ENCODE data around the gene CCDC92B. TPM values are rescaled to one million over a fixed set of nuclear protein-coding genes. Genes with fewer than 3 reads are reported as not detected.

The CCDC92B gene
- total RNA-seq: not detected
- total RNA-seq (2013): not detected

DNA sequence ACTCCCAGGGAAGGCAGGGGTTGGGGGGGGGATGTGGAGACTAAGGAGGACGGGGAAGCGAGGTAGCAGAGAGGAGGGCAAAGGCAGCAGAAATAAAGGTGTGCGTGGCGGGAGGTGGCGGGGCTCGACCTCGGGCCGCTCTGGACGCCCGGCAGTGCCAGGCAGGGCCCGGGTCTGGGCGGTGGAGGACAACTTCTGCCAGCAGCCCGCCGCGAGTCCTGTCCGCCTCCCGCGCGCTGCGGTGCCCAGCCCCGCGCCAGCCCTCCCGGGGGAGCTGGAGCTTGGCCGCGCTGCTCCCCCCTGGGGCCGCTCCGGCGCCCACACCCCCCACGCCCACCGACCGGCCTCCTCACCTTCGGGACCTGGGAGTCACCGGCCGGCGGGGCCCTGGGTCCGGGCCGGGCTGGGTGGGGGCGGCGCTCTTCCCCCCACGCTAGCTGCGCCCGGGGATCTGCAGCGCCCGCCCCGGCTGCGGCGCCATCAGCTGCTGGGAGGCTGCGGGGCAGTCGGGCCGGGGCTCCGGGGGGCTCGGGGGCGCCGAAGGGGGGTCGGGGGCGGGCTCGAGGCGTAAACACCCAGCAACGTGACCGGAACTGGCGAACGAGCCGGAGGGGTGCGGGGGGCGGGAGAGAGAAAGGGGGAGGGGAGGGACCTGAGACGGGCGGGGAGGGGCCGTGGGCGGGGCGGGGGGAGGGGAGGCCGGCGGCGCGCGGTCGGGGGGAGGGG, at the start of gene CCDC92B:
CCDC92B (minus strand) TSS at position 595 of the 726 bp plus-strand sequence. CDS start 14,507 bp downstream, outside the sequence.
- Histone ChIP-seq H3K4me3 (ENCODE audit: low read length) (no peak within 1 kb of the TSS), H3K36me3 (ENCODE audit: control insufficient read depth, insufficient read depth, low read length) (no peaks in the 10 kb centered on the region), H3K27me3 (ENCODE audit: control insufficient read depth, insufficient read depth, low read length) (peaks cover 7% of the 10 kb centered on the region), H3K9me3 (ENCODE audit: control insufficient read depth, insufficient read depth, low read length) (no peaks in the 10 kb centered on the region), H3K27ac (ENCODE audit: low read length) (no peak within 1 kb of the TSS), H3K4me1 (ENCODE audit: control insufficient read depth, insufficient read depth, low read length) (peaks cover 4% of the 10 kb centered on the region)
- no peaks in the 10 kb centered on the region for H3K36me3 Mint-ChIP-seq
- no peaks in the 10 kb centered on the region for H3K4me1 Mint-ChIP-seq
- no peak for DNase-seq
- no peak within 1 kb of the TSS for H3K27ac Mint-ChIP-seq
- 8% methylated on average over 59 of the region's 76 CpGs for WGBS (ENCODE audit: insufficient coverage)
- H3K27me3 Mint-ChIP-seq (ENCODE audit: low read depth in 2 of 2): peaks cover 39% of the 10 kb centered on the region in 2 donors
- H3K4me3 Mint-ChIP-seq: no peak within 1 kb of the TSS
- intact Hi-C loops (cut with micrococcal nuclease): no loop called here
- TF ChIP-seq, protein P1, sequence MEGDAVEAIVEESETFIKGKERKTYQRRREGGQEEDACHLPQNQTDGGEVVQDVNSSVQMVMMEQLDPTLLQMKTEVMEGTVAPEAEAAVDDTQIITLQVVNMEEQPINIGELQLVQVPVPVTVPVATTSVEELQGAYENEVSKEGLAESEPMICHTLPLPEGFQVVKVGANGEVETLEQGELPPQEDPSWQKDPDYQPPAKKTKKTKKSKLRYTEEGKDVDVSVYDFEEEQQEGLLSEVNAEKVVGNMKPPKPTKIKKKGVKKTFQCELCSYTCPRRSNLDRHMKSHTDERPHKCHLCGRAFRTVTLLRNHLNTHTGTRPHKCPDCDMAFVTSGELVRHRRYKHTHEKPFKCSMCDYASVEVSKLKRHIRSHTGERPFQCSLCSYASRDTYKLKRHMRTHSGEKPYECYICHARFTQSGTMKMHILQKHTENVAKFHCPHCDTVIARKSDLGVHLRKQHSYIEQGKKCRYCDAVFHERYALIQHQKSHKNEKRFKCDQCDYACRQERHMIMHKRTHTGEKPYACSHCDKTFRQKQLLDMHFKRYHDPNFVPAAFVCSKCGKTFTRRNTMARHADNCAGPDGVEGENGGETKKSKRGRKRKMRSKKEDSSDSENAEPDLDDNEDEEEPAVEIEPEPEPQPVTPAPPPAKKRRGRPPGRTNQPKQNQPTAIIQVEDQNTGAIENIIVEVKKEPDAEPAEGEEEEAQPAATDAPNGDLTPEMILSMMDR (IDR thresholded peaks at IDR 0.05): no peak
- no peaks in the 10 kb centered on the region for H3K9me3 Mint-ChIP-seq
- no peak for ATAC-seq

DNA sequence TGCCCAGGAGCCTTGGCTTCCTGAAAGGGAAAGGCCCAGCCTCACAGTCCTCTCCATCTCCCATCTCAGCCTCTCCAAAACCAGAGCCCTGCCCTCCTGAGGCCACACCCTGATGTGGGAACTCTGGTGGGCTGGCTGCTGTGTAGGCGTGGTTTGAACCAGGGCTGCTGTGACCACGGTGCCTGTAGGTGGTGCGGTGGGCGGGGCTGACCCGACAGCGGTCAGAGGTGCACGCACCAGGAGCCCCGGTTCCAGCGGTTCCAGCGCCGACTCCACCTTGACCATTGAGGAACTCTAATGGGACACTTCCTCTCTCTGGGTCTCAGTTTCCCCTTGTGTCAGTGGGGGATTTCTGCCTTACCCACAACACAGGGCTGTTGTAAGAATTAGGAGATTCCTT, 49.2 kb upstream of the CCDC92B start:
- Mint-ChIP-seq H3K36me3 (peaks cover 7% of the 10 kb centered on the region), H3K4me1 (peaks cover 87 to 94% of the 10 kb centered on the region in 2 donors), H3K4me3 (peak overlapping the region; percentile 93), H3K9me3 (no peaks in the 10 kb centered on the region), H3K27me3 (ENCODE audit: low read depth in 2 of 2) (no peaks in the 10 kb centered on the region), H3K27ac (peak overlapping the region; percentile 64 to 88)
- DNase-seq: peak; percentile 48 to 49
- no peaks in the 10 kb centered on the region for H3K9me3 ChIP-seq (ENCODE audit: control insufficient read depth, insufficient read depth, low read length)
- peak in 1 of 3 donors; percentile 15 for ATAC-seq
- H3K27ac ChIP-seq (ENCODE audit: low read length): no peak overlapping the region
- 20% methylated on average over 11 of the region's 11 CpGs for WGBS (ENCODE audit: insufficient coverage)
- H3K4me3 ChIP-seq (ENCODE audit: low read length): peak overlapping the region; percentile 9
- TF ChIP-seq, protein P1 (IDR thresholded peaks at IDR 0.05): no peak
- peaks cover 26% of the 10 kb centered on the region for H3K36me3 ChIP-seq (ENCODE audit: control insufficient read depth, insufficient read depth, low read length)
- intact Hi-C loops (cut with micrococcal nuclease): no loop called here
- H3K27me3 ChIP-seq (ENCODE audit: control insufficient read depth, insufficient read depth, low read length): no peaks in the 10 kb centered on the region
- H3K4me1 ChIP-seq (ENCODE audit: control insufficient read depth, insufficient read depth, low read length): peaks cover 77% of the 10 kb centered on the region

DNA sequence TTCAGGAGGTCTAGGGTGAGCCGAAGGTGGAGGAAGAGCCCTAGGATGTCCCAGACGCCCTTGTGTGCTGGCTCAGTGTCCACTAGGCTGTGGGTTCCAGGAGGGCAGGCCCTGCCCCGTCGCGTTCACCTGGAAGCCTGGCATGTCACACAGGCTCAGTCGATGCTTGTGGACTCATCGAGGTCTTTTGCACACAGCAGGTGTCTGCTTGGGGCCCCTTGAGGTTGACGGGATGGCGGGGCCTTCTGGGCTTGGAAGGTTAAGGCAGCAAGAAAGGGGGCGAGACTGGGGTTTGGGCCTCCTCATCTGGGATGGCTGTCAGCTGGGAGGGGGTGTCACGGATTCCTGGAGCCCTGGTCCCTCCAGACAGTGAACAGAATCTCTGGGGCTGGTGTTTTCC, 48.7 kb upstream of the CCDC92B start:
- H3K27ac ChIP-seq (ENCODE audit: low read length): no peak overlapping the region
- H3K27me3 Mint-ChIP-seq (ENCODE audit: low read depth in 2 of 2): no peaks in the 10 kb centered on the region
- H3K27ac Mint-ChIP-seq: peak overlapping the region; percentile 73 to 88
- peaks cover 7% of the 10 kb centered on the region for H3K36me3 Mint-ChIP-seq
- intact Hi-C loops (cut with micrococcal nuclease): no loop called here
- TF ChIP-seq, protein P1 (IDR thresholded peaks at IDR 0.05): no peak
- DNase-seq: no peak
- peak overlapping the region; percentile 93 for H3K4me3 Mint-ChIP-seq
- H3K4me1 Mint-ChIP-seq: peaks cover 84 to 94% of the 10 kb centered on the region in 2 donors
- peaks cover 26% of the 10 kb centered on the region for H3K36me3 ChIP-seq (ENCODE audit: control insufficient read depth, insufficient read depth, low read length)
- H3K27me3 ChIP-seq (ENCODE audit: control insufficient read depth, insufficient read depth, low read length): no peaks in the 10 kb centered on the region
- ATAC-seq: no peak
- no peaks in the 10 kb centered on the region for H3K9me3 ChIP-seq (ENCODE audit: control insufficient read depth, insufficient read depth, low read length)
- H3K9me3 Mint-ChIP-seq: no peaks in the 10 kb centered on the region
- peaks cover 80% of the 10 kb centered on the region for H3K4me1 ChIP-seq (ENCODE audit: control insufficient read depth, insufficient read depth, low read length)
- H3K4me3 ChIP-seq (ENCODE audit: low read length): peak overlapping the region; percentile 72
- 56% methylated on average over 11 of the region's 11 CpGs for WGBS (ENCODE audit: insufficient coverage)

Data from natural killer cell (primary cell).